ENCODE data around the gene FKTN.

Gene FKTN

DNA sequence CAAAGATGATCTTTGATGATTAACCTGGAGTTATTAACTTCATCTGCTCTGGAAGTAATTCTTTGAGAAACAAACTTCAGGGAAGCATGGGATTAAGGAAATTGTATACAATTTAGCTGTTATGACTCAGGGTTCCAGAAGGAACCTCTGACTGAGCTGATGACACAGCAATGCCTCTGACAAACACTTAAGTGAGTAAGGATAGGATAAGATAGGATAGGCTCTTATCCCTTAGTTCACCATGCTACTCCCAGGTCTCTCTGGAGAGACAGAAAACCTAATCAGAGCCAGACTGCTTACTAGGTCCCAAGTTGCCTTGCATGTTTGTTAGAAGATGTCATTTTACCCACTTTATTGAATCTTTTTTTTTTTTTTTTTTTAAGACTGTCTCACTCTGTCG is 123.8 kb downstream of the FKTN start:
- Histone ChIP-seq H3K9me3 (replicated peaks; ENCODE audit: low read length) (no peaks in the 10 kb centered on the region), H3K36me3 (ENCODE audit: insufficient read depth, low read length) (no peaks in the 10 kb centered on the region), H3K4me1 (ENCODE audit: control insufficient read depth, insufficient read depth, low read length) (no peaks in the 10 kb centered on the region), H3K4me2 (ENCODE audit: low read length) (no peak overlapping the region), H3K9ac (ENCODE audit: low read depth, low read length) (no peak overlapping the region), H3K27me3 (ENCODE audit: control insufficient read depth, insufficient read depth, low read length) (peaks cover 6% of the 10 kb centered on the region), H3K4me3 (ENCODE audit: low read length) (no peak overlapping the region)

DNA sequence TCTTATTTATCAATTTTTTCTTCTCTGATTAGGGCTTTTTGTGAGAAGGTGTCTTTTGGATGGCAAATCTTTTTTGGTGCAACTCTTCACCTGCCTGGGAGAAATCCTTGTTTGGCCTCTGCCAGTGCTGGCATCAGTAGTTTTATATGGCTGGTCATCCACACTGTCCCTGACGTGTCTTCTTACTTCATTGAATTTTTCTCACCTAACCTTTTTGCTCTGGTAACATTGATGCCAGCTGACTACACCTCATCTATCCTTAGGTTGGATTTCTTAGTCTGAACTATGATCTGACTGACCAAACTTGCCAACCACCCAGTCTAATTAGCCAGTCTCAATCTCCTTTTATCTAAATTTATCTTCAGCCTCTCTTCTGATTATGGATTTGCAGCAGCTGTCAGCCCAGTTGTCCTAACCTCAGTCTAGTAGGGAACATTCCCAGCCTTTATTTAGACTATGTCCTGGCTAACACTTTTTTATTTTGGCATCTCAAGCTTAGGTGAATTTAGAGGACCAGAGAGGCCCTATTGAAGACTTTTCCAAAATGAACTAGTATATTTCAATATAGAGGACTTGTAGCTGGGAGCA is 125.9 kb downstream of the FKTN start:
- H3K9me3 ChIP-seq (replicated peaks; ENCODE audit: low read length) = no peaks in the 10 kb centered on the region
- H3K4me3 ChIP-seq (ENCODE audit: low read length) = no peak overlapping the region
- no peaks in the 10 kb centered on the region for H3K4me1 ChIP-seq (ENCODE audit: control insufficient read depth, insufficient read depth, low read length)
- no peak overlapping the region for H3K4me2 ChIP-seq (ENCODE audit: low read length)
- no peaks in the 10 kb centered on the region for H3K27me3 ChIP-seq (ENCODE audit: control insufficient read depth, insufficient read depth, low read length)
- H3K9ac ChIP-seq (ENCODE audit: low read depth, low read length) = no peak overlapping the region
- H3K36me3 ChIP-seq (ENCODE audit: insufficient read depth, low read length) = no peaks in the 10 kb centered on the region

DNA sequence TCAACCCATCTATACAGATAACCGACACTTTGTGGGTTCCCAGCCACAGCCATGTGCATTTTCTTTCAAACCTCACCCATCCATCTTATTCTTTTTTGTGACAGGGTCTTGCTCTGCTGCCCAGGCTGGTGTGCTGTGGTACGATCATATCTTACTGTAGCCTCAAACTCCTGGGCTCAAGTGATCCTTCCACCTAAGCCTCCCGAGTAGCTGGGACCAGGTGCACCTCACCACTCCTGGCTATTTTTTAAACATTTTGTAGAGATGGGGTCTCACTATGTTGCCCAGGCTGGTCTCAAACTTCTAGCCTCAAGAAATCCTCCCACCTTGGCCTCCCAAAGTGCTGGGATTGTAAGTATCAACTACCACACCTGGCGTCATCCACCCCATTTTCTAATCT is 129.0 kb downstream of the FKTN start:
- Histone ChIP-seq H3K4me3 (ENCODE audit: low read length) (no peak overlapping the region), H3K27me3 (ENCODE audit: control insufficient read depth, insufficient read depth, low read length) (peaks cover 7% of the 10 kb centered on the region), H3K9me3 (replicated peaks; ENCODE audit: low read length) (no peaks in the 10 kb centered on the region), H3K36me3 (ENCODE audit: insufficient read depth, low read length) (no peaks in the 10 kb centered on the region), H3K4me2 (ENCODE audit: low read length) (no peak overlapping the region), H3K9ac (ENCODE audit: low read depth, low read length) (no peak overlapping the region), H3K4me1 (ENCODE audit: control insufficient read depth, insufficient read depth, low read length) (no peaks in the 10 kb centered on the region)

Data from skeletal muscle satellite cell (primary cell).